H1 (cell line): ENCODE measurements around the gene NOC4L. TPM values are rescaled to one million over a fixed set of nuclear protein-coding genes. Genes with fewer than 3 reads are reported as not detected.

Experiments used
- CTCF ChIA-PET: fragments of 300-600 bp; sonication (Branson Sonifier 250); formaldehyde crosslinking; loops from one replicate; lab custom pipeline; 2021; ENCODE audit not compliant: partially characterized antibody; lab: Charles Lee
- POLR2A ChIA-PET: fragments of 300-600 bp; sonication (Branson Sonifier 250); formaldehyde crosslinking; loops from one replicate; lab custom pipeline; 2021; ENCODE audit warnings: inconsistent platforms; ENCODE audit not compliant: partially characterized antibody; lab: Charles Lee
- DNase-seq, 2 experiments: peaks; one replicate each; pipeline versions ENCODE4 v3.0.0 to v3.0.0-alpha.2; 2010 to 2022; ENCODE audit warnings: low spot score in 2 of 2, low read depth in 1 of 2, mixed read lengths in 1 of 2
- FAIRE-seq: peaks from 2 replicates; lab custom pipeline; 2011; peaks lifted over from hg19 to GRCh38; lab: Jason Lieb, UNC
- H2AFZ ChIP-seq: 2 replicates; pipeline ENCODE4 v1.8.1; 2012; ENCODE audit warnings: low read length, inconsistent platforms
- H2AK5ac ChIP-seq: 2 replicates; pipeline ENCODE4 v1.6.1; 2013; ENCODE audit warnings: low read depth, low read length
- H2BK120ac ChIP-seq: replicated peaks from 2 replicates; pipeline ENCODE3; 2013; ENCODE audit warnings: low read depth, low read length, inconsistent platforms
- H2BK12ac ChIP-seq: 2 replicates; pipeline ENCODE4 v1.6.1; 2013; ENCODE audit warnings: low read depth, low read length
- H2BK15ac ChIP-seq: 2 replicates; pipeline ENCODE4 v1.6.1; 2013; ENCODE audit warnings: low read length
- H2BK20ac ChIP-seq: 2 replicates; pipeline ENCODE4 v1.6.1; 2013; ENCODE audit warnings: low read length
- H2BK5ac ChIP-seq: 2 replicates; pipeline ENCODE4 v1.6.1; 2013; ENCODE audit warnings: low read depth, low read length
- H3K14ac ChIP-seq: 2 replicates; pipeline ENCODE4 v1.6.1; 2013; ENCODE audit warnings: inconsistent platforms; ENCODE audit not compliant: insufficient read length
- H3K18ac ChIP-seq: 2 replicates; pipeline ENCODE4 v1.6.1; 2013; ENCODE audit warnings: low read length; ENCODE audit errors: extremely low read depth
- H3K23ac ChIP-seq: 2 replicates; pipeline ENCODE4 v1.6.1; 2013; ENCODE audit warnings: inconsistent platforms; ENCODE audit not compliant: insufficient read length
- H3K23me2 ChIP-seq: 2 replicates; pipeline ENCODE4 v1.6.1; 2013; ENCODE audit warnings: low read depth, low read length
- H3K27ac ChIP-seq: 2 replicates; pipeline ENCODE4 v1.6.1; 2011; ENCODE audit warnings: low read depth, low read length, inconsistent platforms
- H3K27me3 ChIP-seq, 4 experiments: replicated peaks in 1 of 4; 1 replicate in 1 of 4; 2 replicates in 3 of 4; pipeline versions ENCODE4 v1.6.1 to v1.8.1; 2011 to 2013; ENCODE audit warnings: low read length in 3 of 4, mild to moderate bottlenecking in 3 of 4, inconsistent platforms in 2 of 4, mixed read lengths in 2 of 4, moderate library complexity in 1 of 4; ENCODE audit not compliant: control insufficient read depth in 3 of 4, insufficient read depth in 3 of 4; ENCODE audit errors: extremely low read depth in 1 of 4
- H3K36me3 ChIP-seq, 4 experiments: 2 replicates each; pipeline versions ENCODE4 v1.6.1 to v1.8.1; 2011 to 2013; ENCODE audit warnings: mild to moderate bottlenecking in 4 of 4, low read length in 3 of 4, moderate library complexity in 2 of 4, control low read depth in 1 of 4, inconsistent platforms in 1 of 4; ENCODE audit not compliant: insufficient read depth in 4 of 4, control insufficient read depth in 2 of 4
- H3K4ac ChIP-seq: replicated peaks from 2 replicates; pipeline ENCODE3; 2013; ENCODE audit warnings: low read length, low read depth, mixed read lengths, inconsistent platforms; ENCODE audit not compliant: insufficient read length
- H3K4me1 ChIP-seq, 4 experiments: replicated peaks in 1 of 4; 1 replicate in 1 of 4; 2 replicates in 3 of 4; pipeline versions ENCODE4 v1.6.1 to v1.8.1; 2011 to 2013; ENCODE audit warnings: low read length in 3 of 4, inconsistent platforms in 2 of 4, mixed read lengths in 1 of 4; ENCODE audit not compliant: insufficient read depth in 4 of 4, control insufficient read depth in 3 of 4
- H3K4me2 ChIP-seq, 2 experiments: 2 replicates each; pipeline versions ENCODE4 v1.6.1 to v1.8.1; 2011 to 2013; ENCODE audit warnings: low read depth in 2 of 2, low read length in 2 of 2, control low read depth in 1 of 2, inconsistent platforms in 1 of 2, mild to moderate bottlenecking in 1 of 2; ENCODE audit not compliant: insufficient read depth in 1 of 2
- H3K4me3 ChIP-seq, 4 experiments: fragments of 200-600, 300-600 bp in 1 of 4; sonication (generic), shearing (Covaris generic), sonication (Bioruptor Twin) in 1 of 4; 2 replicates each; pipeline versions ENCODE4 v1.5.1 to v1.8.1; 2011 to 2016; ENCODE audit warnings: low read length in 4 of 4, low read depth in 3 of 4, control low read depth in 2 of 4, inconsistent platforms in 2 of 4, mild to moderate bottlenecking in 2 of 4, mixed read lengths in 1 of 4, moderate library complexity in 1 of 4; ENCODE audit not compliant: insufficient read depth in 2 of 4; ENCODE audit errors: extremely low read depth in 1 of 4
- H3K56ac ChIP-seq: replicated peaks from 2 replicates; pipeline ENCODE3; 2013; ENCODE audit warnings: low read depth, mild to moderate bottlenecking, mixed read lengths, low read length, inconsistent platforms; ENCODE audit not compliant: insufficient read length
- H3K79me1 ChIP-seq: 2 replicates; pipeline ENCODE4 v1.6.1; 2013; ENCODE audit warnings: low read depth, low read length, control low read depth
- H3K79me2 ChIP-seq, 2 experiments: 2 replicates each; pipeline versions ENCODE4 v1.6.1 to v1.8.1; 2012 to 2013; ENCODE audit warnings: low read length in 2 of 2, mild to moderate bottlenecking in 2 of 2, inconsistent platforms in 1 of 2; ENCODE audit not compliant: insufficient read depth in 2 of 2, control insufficient read depth in 1 of 2
- H3K9ac ChIP-seq, 4 experiments: replicated peaks in 1 of 4; 1 replicate in 1 of 4; 2 replicates in 3 of 4; pipeline versions ENCODE4 v1.6.1 to v1.8.1; 2011 to 2013; ENCODE audit warnings: low read depth in 3 of 4, low read length in 3 of 4, control low read depth in 2 of 4, mild to moderate bottlenecking in 2 of 4, moderate library complexity in 2 of 4, inconsistent platforms in 1 of 4; ENCODE audit errors: extremely low read depth in 1 of 4
- H3K9me3 ChIP-seq, 2 experiments: 2 replicates each; pipeline versions ENCODE4 v1.6.1 to v1.8.1; 2012 to 2013; ENCODE audit warnings: mild to moderate bottlenecking in 2 of 2, moderate library complexity in 2 of 2, control low read depth in 1 of 2, inconsistent platforms in 1 of 2, low read depth in 1 of 2, low read length in 1 of 2, mixed read lengths in 1 of 2; ENCODE audit not compliant: insufficient read depth in 2 of 2
- H4K20me1 ChIP-seq, 2 experiments: replicated peaks in 1 of 2; 2 replicates each; pipeline versions ENCODE3 to v1.8.1; 2011 to 2013; ENCODE audit warnings: inconsistent platforms in 2 of 2, low read length in 2 of 2, mild to moderate bottlenecking in 1 of 2; ENCODE audit not compliant: insufficient read depth in 2 of 2, control insufficient read depth in 1 of 2
- H4K5ac ChIP-seq: 2 replicates; pipeline ENCODE4 v1.6.1; 2013; ENCODE audit warnings: low read length, low read depth, mixed read lengths, inconsistent platforms; ENCODE audit not compliant: insufficient read length
- H4K8ac ChIP-seq: 2 replicates; pipeline ENCODE4 v1.8.0; 2013; ENCODE audit warnings: mild to moderate bottlenecking, moderate library complexity, low read length, inconsistent platforms; ENCODE audit not compliant: insufficient read depth; ENCODE audit errors: extremely low read depth
- H4K91ac ChIP-seq: replicated peaks from 2 replicates; pipeline ENCODE3; 2013; ENCODE audit warnings: low read length, mixed read lengths, inconsistent platforms; ENCODE audit not compliant: insufficient read length
- EGR1 ChIP-seq: IDR thresholded peaks from 2 replicates; pipeline ENCODE4 v1.6.1; 2011; ENCODE audit warnings: low read depth, low read length, borderline replicate concordance
- EP300 ChIP-seq, 2 experiments: IDR thresholded peaks; 1 replicate in 1 of 2; 2 replicates in 1 of 2; pipeline ENCODE4 v1.6.1; 2011 to 2012; ENCODE audit warnings: low read depth in 2 of 2, low read length in 2 of 2, mild to moderate bottlenecking in 2 of 2, borderline replicate concordance in 1 of 2, inconsistent platforms in 1 of 2, moderate library complexity in 1 of 2
- RNF2 ChIP-seq: fragments of 200-900, 300-1000 bp; sonication (generic); IDR thresholded peaks from 2 replicates; pipeline ENCODE4 v1.7.1; 2016; ENCODE audit warnings: borderline replicate concordance, low read depth, mild to moderate bottlenecking, antibody characterized with exemption, low read length; ENCODE audit not compliant: poor library complexity, severe bottlenecking; ENCODE audit errors: missing control alignments
- WGBS, 2 experiments: shearing (Covaris generic) in 1 of 2; methylation state at CpG; one replicate each; pipeline versions ENCODE4 v1.1.6 to v1.1.7; 2013 to 2015; ENCODE audit warnings: low lambda C conversion rate in 2 of 2, mixed read lengths in 2 of 2, inconsistent platforms in 1 of 2, low coverage in 1 of 2, missing lambda C conversion rate in 1 of 2; ENCODE audit not compliant: insufficient replicate concordance in 2 of 2, insufficient coverage in 1 of 2, insufficient read length in 1 of 2; ENCODE audit errors: extremely low coverage in 1 of 2, missing lambda C conversion rate in 1 of 2; 5-methylcytosine and 5-hydroxymethylcytosine counted together
- polyA plus RNA-seq, 7 experiments: library from polyadenylated mRNA; depleted of rRNA in 3 of 7; stranded (reverse) in 5 of 7; unstranded in 2 of 7; fragments of >200 nt in 5 of 7; fragments of 200-250 nt in 2 of 7; gene quantifications; 1 replicate in 5 of 7; 2 replicates in 1 of 7; 4 replicates in 1 of 7; pipeline versions ENCODE4 v1.2.1 to v1.2.3, GENCODE V29; 2011 to 2013; ENCODE audit warnings: missing spikeins in 2 of 7, mixed read lengths in 2 of 7
- total RNA-seq: library from RNA; stranded (reverse); fragmentation: NEBNext Ultra II Directional; extraction: Animal tissue kit (Norgen Biotek cat#: 25700); gene quantifications from 2 replicates; pipeline ENCODE4 v1.2.1, GENCODE V29; 2021
- TF ChIP-seq, protein P1 (sequence below): IDR thresholded peaks from 2 replicates; pipeline ENCODE4 v1.6.1; 2012; ENCODE audit warnings: inconsistent platforms

NOC4L gene
- total and polyA plus RNA-seq, 2 of the 8 experiments (the other 6 are each of a cell fraction or from before 2014, with no cell fraction given): 26.8 to 40.3 TPM

DNA sequence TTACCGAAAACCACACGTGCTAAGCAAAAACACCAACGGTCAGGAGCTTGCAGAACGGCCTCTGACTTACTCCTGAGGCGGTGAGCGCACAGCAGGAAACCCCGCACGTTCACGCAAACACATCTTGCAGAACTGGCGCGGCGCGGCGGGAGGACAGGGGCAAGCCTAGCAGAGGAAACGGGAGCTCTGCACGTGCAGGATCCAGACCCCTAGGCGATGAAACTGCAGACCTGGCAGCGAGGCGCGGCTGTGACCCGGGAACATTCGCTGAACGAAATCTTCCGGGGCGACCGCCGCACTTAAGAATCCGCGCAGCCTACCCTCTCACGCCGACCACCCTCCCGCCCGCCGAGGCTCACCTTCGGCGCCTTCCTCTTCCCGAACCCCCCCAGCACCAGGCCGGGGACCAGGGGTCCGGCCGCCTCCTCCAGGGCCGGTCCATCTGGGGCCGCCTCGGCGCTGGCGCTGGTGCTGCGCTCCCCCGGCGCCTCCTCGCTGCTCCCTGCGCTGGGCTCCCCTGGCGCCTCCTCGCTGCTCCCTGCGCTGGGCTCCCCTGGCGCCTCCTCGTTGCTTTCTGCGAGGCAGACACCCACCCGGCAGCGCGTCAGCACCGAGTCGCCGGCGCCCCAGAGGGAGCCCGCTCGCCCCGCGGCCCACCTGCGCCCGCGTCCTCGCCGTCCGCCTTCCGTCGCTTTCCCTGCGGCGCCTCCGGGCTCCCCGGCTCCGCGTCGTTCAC, 753 bp upstream of the NOC4L start:
- 8% methylated on average over 63 of the region's 82 CpGs; no CpG with 5 or more reads in 1 of the 2 experiments for WGBS, 2 experiments
- no peak for FAIRE-seq
- no peaks in the 10 kb centered on the region for H3K9me3 ChIP-seq
- no peak overlapping the region for H3K14ac ChIP-seq
- H3K18ac ChIP-seq: no peak overlapping the region
- H3K4ac ChIP-seq: peak overlapping the region; percentile 69
- TF ChIP-seq EGR1: no peak
- TF ChIP-seq, protein P1, sequence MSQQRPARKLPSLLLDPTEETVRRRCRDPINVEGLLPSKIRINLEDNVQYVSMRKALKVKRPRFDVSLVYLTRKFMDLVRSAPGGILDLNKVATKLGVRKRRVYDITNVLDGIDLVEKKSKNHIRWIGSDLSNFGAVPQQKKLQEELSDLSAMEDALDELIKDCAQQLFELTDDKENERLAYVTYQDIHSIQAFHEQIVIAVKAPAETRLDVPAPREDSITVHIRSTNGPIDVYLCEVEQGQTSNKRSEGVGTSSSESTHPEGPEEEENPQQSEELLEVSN: no peak
- no peak for TF ChIP-seq RNF2
- no peak for TF ChIP-seq EP300 (IDR thresholded peaks at IDR 0.05; ENCODE audit: borderline replicate concordance in 1 of 2, low read depth in 2 of 2, low read length in 2 of 2)
- H3K23me2 ChIP-seq: peaks cover 13% of the 10 kb centered on the region; the same call in 1 of the 2 replicates
- no peak overlapping the region for H2BK15ac ChIP-seq
- H3K56ac ChIP-seq: no peak overlapping the region
- H3K27ac ChIP-seq: peak overlapping the region; percentile 30; the same call in 1 of the 2 replicates
- no peaks in the 10 kb centered on the region for H3K27me3 ChIP-seq
- peak overlapping the region; percentile 70 to 77 for H3K4me2 ChIP-seq
- H2BK5ac ChIP-seq: no peak overlapping the region
- POLR2A ChIA-PET: interaction anchor here (0.6 to 2.1 kb wide), 4 partner anchors 10 to 60 kb away, joined by 3 to 15 read pairs (median 5); no protein-coding TSS in a partner anchor
- peaks cover 0 to 15% (median 4%) of the 10 kb centered on the region in 4 experiments; a peak in 5 of 7 replicates for H3K4me1 ChIP-seq
- H3K9ac ChIP-seq: peak overlapping the region; percentile 70 to 97 (median 84)
- H4K20me1 ChIP-seq: peaks cover 11 to 24% of the 10 kb centered on the region in 2 experiments
- H3K23ac ChIP-seq: no peak overlapping the region
- peaks cover 30% of the 10 kb centered on the region for H3K79me1 ChIP-seq
- H3K79me2 ChIP-seq: peaks cover 4 to 44% of the 10 kb centered on the region in 2 experiments; a peak in 3 of 4 replicates
- no peak for DNase-seq
- H3K36me3 ChIP-seq: peaks cover 12 to 42% (median 32%) of the 10 kb centered on the region in 4 experiments; a peak in 6 of 8 replicates
- H2BK20ac ChIP-seq: no peak overlapping the region
- peak overlapping the region; percentile 83 to 96 (median 88) for H3K4me3 ChIP-seq
- H2AFZ ChIP-seq: no peak overlapping the region
- no peak overlapping the region for H4K91ac ChIP-seq
- H2AK5ac ChIP-seq: peak overlapping the region; percentile 16; the same call in 1 of the 2 replicates
- CTCF ChIA-PET: interaction anchor here (0.6 to 2.0 kb wide), 6 partner anchors 10 to 33 kb away, joined by 3 to 6 read pairs (median 4); no protein-coding TSS in a partner anchor
- no peak overlapping the region for H2BK120ac ChIP-seq
- no peak overlapping the region for H2BK12ac ChIP-seq
- no peak overlapping the region for H4K5ac ChIP-seq
- peak overlapping the region; percentile 95 for H4K8ac ChIP-seq
